ENCODE measurements around the gene ASF1A.

Gene ASF1A

GRCh38 chr6:118881440-118882313 lies 12.3 kb upstream of the ASF1A start:
- DNase-seq (ENCODE audit: low read depth) = no peak

DNA sequence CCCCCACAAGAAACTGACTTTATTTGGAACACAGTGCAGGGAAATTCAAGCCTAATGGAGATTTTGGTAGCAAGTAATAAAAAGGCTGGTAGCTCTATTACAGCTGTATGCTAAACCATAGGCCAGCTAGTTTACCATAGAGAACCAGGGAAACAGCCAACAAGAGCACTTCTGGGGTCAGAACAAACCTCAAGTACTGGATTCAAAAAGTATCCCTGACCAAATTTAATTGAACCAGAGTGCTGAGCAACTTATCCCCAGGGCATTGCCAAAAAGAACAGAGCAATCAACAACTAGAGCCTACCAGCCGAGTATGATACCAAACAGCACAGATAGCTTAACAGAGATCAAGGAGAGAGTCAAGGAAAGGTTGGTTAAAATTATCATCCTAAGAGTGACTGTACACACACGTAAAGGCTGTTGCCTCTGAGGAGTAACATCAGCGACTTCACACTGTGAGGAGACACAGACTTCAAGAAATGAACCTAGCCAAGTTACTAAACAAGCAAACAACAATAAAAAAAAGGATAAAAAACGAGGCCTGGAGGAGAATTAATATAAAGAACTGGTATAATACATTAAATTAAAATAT lies 11.5 kb upstream of the ASF1A start:
- no peak for DNase-seq (ENCODE audit: low read depth)

- DNase-seq (ENCODE audit: low read depth) = no peak
Observed at GRCh38 chr6:118886641-118887040, 7.3 kb upstream of the ASF1A start.

DNA sequence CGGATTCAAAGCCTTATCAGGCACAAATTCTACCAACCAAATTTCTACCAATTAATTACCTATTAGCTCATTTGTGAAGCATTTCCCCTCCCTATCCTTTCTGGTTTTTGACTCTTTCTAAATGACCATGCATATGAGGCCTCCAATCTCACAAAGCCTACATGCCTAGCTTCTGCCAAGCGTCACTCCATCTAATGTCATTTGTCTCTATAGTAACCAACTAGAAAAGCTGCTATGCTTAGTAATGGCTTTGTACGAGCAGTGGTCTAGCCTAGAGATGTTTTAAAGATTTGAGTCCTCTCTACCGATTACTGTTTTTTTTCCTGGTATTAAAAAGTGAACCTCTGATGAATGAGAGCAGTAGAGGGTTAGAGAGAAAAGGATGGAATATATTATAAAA lies 4.8 kb upstream of the ASF1A start:
- DNase-seq (ENCODE audit: low read depth) = no peak

DNA sequence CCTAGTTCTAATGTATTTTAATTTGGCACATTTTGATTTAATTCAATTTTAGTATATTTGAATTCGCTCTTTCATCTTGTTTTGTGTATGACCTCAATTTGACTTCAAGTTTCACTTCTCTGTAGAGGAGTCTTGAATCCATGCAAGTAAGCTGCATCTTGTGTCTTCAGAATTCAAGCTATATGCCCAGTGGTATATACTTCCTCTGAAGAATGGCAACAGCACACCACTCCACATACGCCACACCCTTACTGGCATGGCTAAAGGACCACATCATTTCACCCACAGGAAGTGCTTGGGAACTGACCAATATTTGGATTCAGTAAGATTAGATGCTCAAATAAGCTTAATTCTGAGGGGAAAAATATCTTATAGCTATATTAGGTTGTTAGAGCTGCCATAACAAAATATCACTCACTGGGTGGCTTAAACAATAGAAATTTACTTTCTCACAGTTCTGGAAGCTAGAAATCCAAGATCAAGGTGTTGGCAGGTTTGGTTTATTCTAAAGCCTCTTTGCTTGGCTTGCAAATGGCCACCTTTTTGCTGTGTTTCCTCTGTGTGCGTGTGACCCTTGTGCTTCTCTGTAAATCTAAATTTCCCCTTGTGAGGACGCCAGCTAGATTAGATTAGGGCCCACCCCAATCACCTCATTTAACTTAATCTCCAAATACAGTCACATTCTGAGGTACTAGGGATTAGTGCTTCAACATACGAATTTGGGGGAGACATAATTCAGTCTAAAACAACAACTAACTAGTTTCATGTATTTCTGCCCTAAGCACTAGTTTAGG lies 2.8 kb upstream of the ASF1A start:
- no peak for DNase-seq (ENCODE audit: low read depth)

GRCh38 chr6:118892355-118892991 lies 1.5 kb upstream of the ASF1A start:
- no peak for DNase-seq (ENCODE audit: low read depth)

- DNase-seq (ENCODE audit: low read depth) = peak; percentile 52
Observed at GRCh38 chr6:118893064-118893806, 717 bp upstream of the ASF1A start.

GRCh38 chr6:118894425-118895260 lies 691 bp downstream of the ASF1A start:
- peak; percentile 66 for DNase-seq (ENCODE audit: low read depth)

DNA sequence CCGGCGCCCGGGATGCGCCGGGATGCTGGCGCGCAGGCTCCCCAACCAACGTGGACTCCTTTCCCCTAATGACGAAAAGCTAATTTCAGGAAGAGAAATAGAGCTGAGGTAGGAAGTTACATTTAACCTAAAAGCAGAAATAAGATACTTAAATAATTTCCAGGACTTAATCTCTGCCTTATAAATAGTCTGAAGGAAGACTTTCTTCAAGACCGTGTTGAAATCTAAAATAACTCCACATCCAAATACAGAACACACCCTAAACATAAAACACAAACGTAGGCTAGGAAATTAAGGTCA lies 1.3 kb downstream of the ASF1A start:
- DNase-seq (ENCODE audit: low read depth) = no peak

- DNase-seq (ENCODE audit: low read depth) = no peak
Observed at GRCh38 chr6:118895859-118896258, 1.9 kb downstream of the ASF1A start.

GRCh38 chr6:118896339-118897136 lies 2.6 kb downstream of the ASF1A start:
- peak; percentile 58 for DNase-seq (ENCODE audit: low read depth)

DNA sequence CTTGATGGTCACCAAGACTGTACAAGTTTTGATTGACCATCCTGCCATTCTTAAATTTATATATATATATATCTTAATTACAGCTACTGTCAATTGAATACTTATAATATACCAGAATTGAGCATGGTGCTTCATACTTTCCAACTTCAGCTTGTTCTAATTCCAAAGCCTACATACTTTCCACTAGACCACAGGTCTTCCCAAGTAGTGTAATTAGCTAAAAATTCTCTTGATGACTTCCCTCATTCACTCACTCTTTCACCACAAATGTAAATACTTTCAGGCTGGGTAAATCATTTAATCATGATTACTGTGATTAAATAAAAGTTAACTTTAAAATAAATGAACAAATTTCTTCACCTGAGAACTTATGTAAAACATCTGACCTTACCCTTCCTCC lies 3.4 kb downstream of the ASF1A start:
- no peak for DNase-seq (ENCODE audit: low read depth)

GRCh38 chr6:118899948-118900347 lies 6.0 kb downstream of the ASF1A start:
- no peak for DNase-seq (ENCODE audit: low read depth)

GRCh38 chr6:118902726-118903125 lies 8.8 kb downstream of the ASF1A start:
- peak; percentile 18 for DNase-seq (ENCODE audit: low read depth)

- DNase-seq (ENCODE audit: low read depth) = no peak
Observed at GRCh38 chr6:118903138-118903537, 9.2 kb downstream of the ASF1A start.

DNA sequence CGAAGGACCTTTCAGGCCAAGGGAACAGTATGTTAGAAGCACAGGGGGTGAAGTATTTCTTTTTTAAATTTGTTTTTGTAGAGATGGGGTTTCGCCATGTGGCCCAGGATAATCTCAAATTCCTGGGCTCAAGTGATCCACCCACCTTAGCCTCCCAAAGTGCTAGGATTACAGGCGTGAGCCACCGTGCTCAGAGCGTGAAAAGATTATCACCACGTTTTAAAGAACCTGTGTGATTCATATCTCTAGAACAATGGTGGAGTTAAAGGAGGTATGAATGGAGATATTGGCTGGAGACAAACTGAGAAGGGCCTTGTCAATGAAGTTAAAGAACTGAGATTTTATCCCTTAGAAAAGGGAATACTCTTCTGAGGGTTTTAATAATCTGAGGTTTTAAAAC lies 9.7 kb downstream of the ASF1A start:
- DNase-seq (ENCODE audit: low read depth) = no peak

DNA sequence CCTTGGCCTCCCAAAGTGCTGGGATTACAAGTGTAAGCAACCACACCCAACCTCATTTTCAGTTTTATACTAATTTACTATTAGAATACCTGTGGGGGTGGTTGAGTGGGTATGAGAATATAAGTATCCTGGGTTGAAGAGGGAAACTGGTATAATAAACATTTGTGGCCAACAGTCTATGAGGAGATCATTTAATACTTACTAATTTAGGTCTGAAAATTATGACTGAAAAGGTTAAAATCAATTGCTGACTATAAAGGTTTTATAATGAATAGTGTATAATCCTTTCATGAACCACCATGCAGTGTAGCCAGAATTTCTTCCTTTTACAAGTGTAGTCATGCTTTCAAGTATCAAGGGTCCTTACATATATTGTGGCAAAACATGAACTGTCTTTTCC lies 11.1 kb downstream of the ASF1A start:
- no peak for DNase-seq (ENCODE audit: low read depth)

GRCh38 chr6:118905851-118906250 lies 11.9 kb downstream of the ASF1A start:
- DNase-seq (ENCODE audit: low read depth) = no peak

GRCh38 chr6:118908441-118908840 lies 14.5 kb downstream of the ASF1A start:
- peak; percentile 45 for DNase-seq (ENCODE audit: low read depth)

- no peak for DNase-seq (ENCODE audit: low read depth)
Observed at GRCh38 chr6:118912646-118913045, 18.7 kb downstream of the ASF1A start.
